BE2C (cell line): ENCODE data around the gene SND1.

Experiments used
- DNase-seq: peaks from one replicate; pipeline ENCODE4 v3.0.0-alpha.2; 2020
- H3K27me3 ChIP-seq: fragments of 250-450 bp; sonication (Bioruptor Pico); 2 replicates; pipeline ENCODE4 v1.5.1; 2020; ENCODE audit warnings: mild to moderate bottlenecking
- H3K36me3 ChIP-seq: fragments of 250-450 bp; sonication (Bioruptor Pico); 2 replicates; pipeline ENCODE4 v1.5.1; 2020; ENCODE audit warnings: mild to moderate bottlenecking
- H3K4me1 ChIP-seq: fragments of 250-450 bp; sonication (Bioruptor Pico); 2 replicates; pipeline ENCODE4 v1.5.1; 2020
- H3K4me3 ChIP-seq: 2 replicates; pipeline ENCODE4 v1.5.1; 2011; ENCODE audit warnings: low read depth, low read length
- H3K9me3 ChIP-seq: fragments of 250-450 bp; sonication (Bioruptor Pico); 2 replicates; pipeline ENCODE4 v1.5.1; 2020
- CTCF ChIP-seq: IDR thresholded peaks from 2 replicates; pipeline ENCODE4 v1.5.1; 2012; ENCODE audit warnings: mild to moderate bottlenecking, low read depth, low read length

SND1 gene

DNA sequence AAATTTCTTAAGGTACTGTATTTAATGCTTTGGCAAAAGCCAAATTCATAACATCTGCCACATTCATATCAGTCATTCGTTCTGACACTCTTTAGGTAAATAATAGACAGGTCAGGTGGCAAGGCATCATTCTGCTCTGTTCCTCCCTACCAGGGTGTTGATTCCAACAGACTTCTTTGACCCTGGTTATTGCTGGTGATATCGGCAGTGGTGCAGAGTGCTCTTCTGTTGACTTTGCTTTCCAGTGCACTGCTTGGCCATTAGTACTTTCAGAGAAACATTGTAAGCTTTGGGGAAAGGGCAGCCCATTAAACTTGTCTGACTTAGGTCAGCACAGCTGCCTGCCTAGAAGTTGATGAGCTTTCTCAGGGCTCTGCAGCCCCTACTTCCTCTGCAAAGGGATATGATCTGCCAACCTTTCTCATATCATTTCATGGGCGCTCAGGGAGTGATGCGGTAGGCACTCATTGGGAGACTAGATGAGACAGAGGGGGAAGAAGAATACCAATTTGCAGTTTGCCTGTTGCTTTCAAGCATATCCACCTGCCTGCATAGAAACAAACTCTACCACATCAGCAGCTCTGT, 240.0 kb downstream of the SND1 start:
- DNase-seq: no peak
- peaks cover 19% of the 10 kb centered on the region for H3K36me3 ChIP-seq

DNA sequence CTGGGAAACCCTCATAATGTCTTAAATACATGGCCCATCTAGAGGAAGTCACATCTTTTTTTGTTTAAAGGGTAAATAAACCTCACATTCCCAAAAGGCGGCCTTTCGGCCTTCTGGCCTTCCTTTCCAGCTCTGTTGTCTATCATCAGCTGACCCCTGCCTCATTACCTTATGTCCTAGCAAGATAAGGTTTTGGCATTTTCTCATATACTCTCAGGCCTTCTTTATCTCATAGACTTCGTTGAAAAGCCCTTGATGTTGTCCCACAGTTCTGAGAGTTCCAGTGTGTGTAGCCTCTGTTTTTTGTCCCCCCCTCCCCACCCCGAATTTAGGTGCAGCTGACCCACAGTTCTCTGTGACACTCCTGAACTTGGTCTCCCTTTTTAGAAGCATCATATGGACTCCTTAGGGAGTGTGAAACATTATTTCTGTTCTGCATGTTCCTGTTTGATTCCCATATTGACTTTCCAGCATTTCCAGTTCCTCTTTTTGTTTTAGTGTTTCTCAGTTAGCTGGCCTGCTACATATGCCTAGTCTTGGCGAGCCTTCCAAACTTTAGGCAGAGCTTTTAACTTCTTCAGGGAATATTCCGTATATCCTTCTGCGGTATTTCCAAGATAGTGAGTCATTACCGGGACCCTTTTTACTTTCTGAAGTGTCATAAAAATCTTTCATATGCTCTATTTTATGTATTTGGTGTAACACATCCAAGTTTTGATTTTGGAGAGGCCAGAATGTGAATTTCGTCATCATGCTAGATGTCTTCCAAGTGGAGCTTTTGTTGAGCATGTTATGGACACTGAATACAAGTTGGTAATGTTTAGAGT, 240.7 kb downstream of the SND1 start:
- DNase-seq: no peak
- Histone ChIP-seq H3K4me1 (peaks cover 19% of the 10 kb centered on the region), H3K9me3 (no peaks in the 10 kb centered on the region), H3K27me3 (no peaks in the 10 kb centered on the region), H3K4me3 (no peak overlapping the region), H3K36me3 (peaks cover 19% of the 10 kb centered on the region)
- no peak for TF ChIP-seq CTCF

More for the DNA sequence above, 240.0 kb downstream of the SND1 start:
- no peak overlapping the region for H3K4me3 ChIP-seq
- H3K27me3 ChIP-seq: no peaks in the 10 kb centered on the region
- no peaks in the 10 kb centered on the region for H3K9me3 ChIP-seq
- TF ChIP-seq CTCF: no peak
- H3K4me1 ChIP-seq: peaks cover 19% of the 10 kb centered on the region

GRCh38 chr7:127893547-127893946, 241.6 kb downstream of the SND1 start:
- no peak overlapping the region for H3K4me3 ChIP-seq
- peaks cover 26% of the 10 kb centered on the region for H3K4me1 ChIP-seq
- no peak for DNase-seq
- no peaks in the 10 kb centered on the region for H3K9me3 ChIP-seq
- no peak for TF ChIP-seq CTCF
- no peaks in the 10 kb centered on the region for H3K27me3 ChIP-seq
- H3K36me3 ChIP-seq: peaks cover 17% of the 10 kb centered on the region

GRCh38 chr7:127894588-127894987, 242.6 kb downstream of the SND1 start:
- Histone ChIP-seq H3K9me3 (no peaks in the 10 kb centered on the region), H3K4me1 (peaks cover 37% of the 10 kb centered on the region), H3K36me3 (peaks cover 8% of the 10 kb centered on the region), H3K27me3 (no peaks in the 10 kb centered on the region), H3K4me3 (no peak overlapping the region)
- TF ChIP-seq CTCF: no peak
- no peak for DNase-seq

- Histone ChIP-seq H3K9me3 (no peaks in the 10 kb centered on the region), H3K4me3 (no peak overlapping the region)
- no peak for DNase-seq
Measured at GRCh38 chr7:127895360-127895759, 243.4 kb downstream of the SND1 start.

More at GRCh38 chr7:127895360-127895759, 243.4 kb downstream of the SND1 start:
- peaks cover 41% of the 10 kb centered on the region for H3K4me1 ChIP-seq
- peaks cover 4% of the 10 kb centered on the region; the same call in 1 of the 2 replicates for H3K36me3 ChIP-seq
- no peak for TF ChIP-seq CTCF
- H3K27me3 ChIP-seq: no peaks in the 10 kb centered on the region
